HG03342 (cell line): ENCODE data around the gene GABRB1.

Source experiments
- ATAC-seq: cut with Tn5 transposase; IDR thresholded peaks from one replicate; pipeline ENCODE4 v1.9.1; 2021; ENCODE audit warnings: mild to moderate bottlenecking, moderate library complexity; ENCODE audit not compliant: unreplicated experiment

Gene GABRB1

GRCh38 chr4:47045261-47045660 lies 13.9 kb downstream of the GABRB1 start:
- ATAC-seq, result no peak

GRCh38 chr4:47049347-47049746 lies 18.0 kb downstream of the GABRB1 start:
- ATAC-seq, result no peak

- no peak for ATAC-seq
Measured at GRCh38 chr4:47050761-47051725, 19.7 kb downstream of the GABRB1 start.

GRCh38 chr4:47053485-47053884 lies 22.1 kb downstream of the GABRB1 start:
- ATAC-seq, result no peak

- ATAC-seq, result no peak
Measured at GRCh38 chr4:47054130-47054529, 22.8 kb downstream of the GABRB1 start.

GRCh38 chr4:47057991-47058390 lies 26.6 kb downstream of the GABRB1 start:
- no peak for ATAC-seq

- no peak for ATAC-seq
Measured at GRCh38 chr4:47060561-47060960, 29.2 kb downstream of the GABRB1 start.

GRCh38 chr4:47061435-47061834 lies 30.1 kb downstream of the GABRB1 start:
- ATAC-seq, result no peak

GRCh38 chr4:47065051-47065481 lies 33.7 kb downstream of the GABRB1 start:
- no peak for ATAC-seq

- ATAC-seq, result no peak
Measured at GRCh38 chr4:47068986-47069385, 37.6 kb downstream of the GABRB1 start.

GRCh38 chr4:47071901-47072341 lies 40.6 kb downstream of the GABRB1 start:
- no peak for ATAC-seq

- ATAC-seq, result no peak
Measured at GRCh38 chr4:47073647-47074046, 42.3 kb downstream of the GABRB1 start.

- ATAC-seq, result no peak
Measured at GRCh38 chr4:47074816-47075215, 43.4 kb downstream of the GABRB1 start.

GRCh38 chr4:47075262-47075661 lies 43.9 kb downstream of the GABRB1 start:
- ATAC-seq, result no peak

GRCh38 chr4:47075919-47076318 lies 44.6 kb downstream of the GABRB1 start:
- ATAC-seq, result no peak

- no peak for ATAC-seq
Measured at GRCh38 chr4:47084111-47084510, 52.7 kb downstream of the GABRB1 start.

- ATAC-seq, result no peak
Measured at GRCh38 chr4:47084795-47085194, 53.4 kb downstream of the GABRB1 start.

GRCh38 chr4:47088298-47088697 lies 56.9 kb downstream of the GABRB1 start:
- no peak for ATAC-seq

- no peak for ATAC-seq
Measured at GRCh38 chr4:47095884-47096283, 64.5 kb downstream of the GABRB1 start.

GRCh38 chr4:47101453-47101852 lies 70.1 kb downstream of the GABRB1 start:
- ATAC-seq, result no peak

GRCh38 chr4:47104986-47105385 lies 73.6 kb downstream of the GABRB1 start:
- ATAC-seq, result no peak

- no peak for ATAC-seq
Measured at GRCh38 chr4:47106561-47106960, 75.2 kb downstream of the GABRB1 start.
